Activated T-helper 2 cell treated with anti-CD3 and anti-CD28 coated beads, Interferon-gamma antibody, Interleukin-2, Interleukin-4, amounts not matched to agents 10 μg/mL and 5 μg/mL and 100 μg/mL, durations not matched to agents 14 hours and 24 hours and 36 hours (primary cell): ENCODE measurements around the gene ZMAT3. TPM values are rescaled to one million over a fixed set of nuclear protein-coding genes. Genes with fewer than 3 reads are reported as not detected.
"Not testable (repeated sequence)": the region's sequence is repeated elsewhere in the genome, so short reads cannot be mapped to it uniquely, and the experiment has no call there.

ENCODE experiments used
- DNase-seq: peaks from one replicate; pipeline ENCODE4 v3.0.0; 2021; ENCODE audit warnings: low spot score
- H3K27ac Mint-ChIP-seq: one replicate; pipeline ENCODE4 v1.8.0; 2021; ENCODE audit warnings: mixed read lengths
- H3K27me3 Mint-ChIP-seq: one replicate; pipeline ENCODE4 v1.8.0; 2021; ENCODE audit warnings: low read depth, mixed read lengths
- H3K36me3 Mint-ChIP-seq: one replicate; pipeline ENCODE4 v1.8.0; 2021; ENCODE audit warnings: low read depth, mixed read lengths
- H3K4me1 Mint-ChIP-seq: one replicate; pipeline ENCODE4 v1.8.0; 2021; ENCODE audit warnings: low read depth, mixed read lengths
- H3K4me3 Mint-ChIP-seq: one replicate; pipeline ENCODE4 v1.8.0; 2021; ENCODE audit warnings: low read depth, mild to moderate bottlenecking, moderate library complexity, mixed read lengths
- H3K9me3 Mint-ChIP-seq: one replicate; pipeline ENCODE4 v1.8.0; 2021; ENCODE audit warnings: mixed read lengths
- intact Hi-C: fragments of 100-400 bp; cut with micrococcal nuclease; formaldehyde crosslinking; loops from one replicate; pipeline ENCODE4 v1.15.1; 2023
- total RNA-seq: library from RNA; stranded (reverse); gene quantifications from 2 replicates; pipeline ENCODE4 v1.2.3, GENCODE V29; 2022

The ZMAT3 gene
- total RNA-seq, 1 donor from 2014 or later = 8.9 TPM

DNA sequence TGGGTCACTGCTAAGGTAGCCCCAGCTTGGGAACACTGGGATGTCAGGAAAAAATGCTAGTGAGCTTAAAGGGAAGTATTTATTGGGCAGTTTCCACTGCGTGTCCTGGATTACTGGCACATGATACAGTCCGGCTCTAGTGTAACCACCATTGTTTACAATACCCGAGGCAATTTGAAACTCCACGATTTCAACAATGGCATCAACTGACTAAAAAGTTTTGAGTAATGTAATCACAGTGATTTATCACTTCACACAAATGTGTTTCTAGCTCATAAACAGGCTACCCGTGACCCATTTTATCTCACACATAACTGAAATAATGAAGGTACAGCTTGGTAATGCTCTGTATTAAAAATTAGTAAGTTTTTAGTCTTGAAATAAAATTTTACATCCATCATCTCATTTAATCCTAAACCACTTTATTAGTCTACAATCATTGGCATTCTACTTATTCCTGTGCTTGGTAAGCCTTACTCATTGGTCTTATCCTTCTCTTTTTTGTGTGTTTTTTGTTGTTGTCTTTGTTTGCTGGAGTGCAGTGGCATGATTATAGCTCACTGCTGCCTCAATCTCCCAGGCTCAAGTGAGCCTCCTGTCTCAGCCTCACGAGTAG, 7.6 kb downstream of the ZMAT3 start:
- H3K27ac Mint-ChIP-seq = no peak overlapping the region

DNA sequence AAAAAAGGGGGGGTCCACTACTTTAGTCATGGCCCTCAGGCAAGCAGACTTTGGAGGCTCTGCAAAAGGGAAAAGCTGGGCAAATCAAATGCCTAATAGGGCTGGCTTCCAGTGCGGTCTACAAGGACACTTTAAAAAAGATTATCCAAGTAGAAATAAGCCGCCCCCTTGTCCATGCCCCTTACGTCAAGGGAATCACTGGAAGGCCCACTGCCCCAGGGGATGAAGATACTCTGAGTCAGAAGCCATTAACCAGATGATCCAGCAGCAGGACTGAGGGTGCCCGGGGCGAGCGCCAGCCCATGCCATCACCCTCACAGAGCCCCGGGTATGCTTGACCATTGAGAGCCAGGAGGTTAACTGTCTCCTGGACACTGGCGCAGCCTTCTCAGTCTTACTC, 15.3 kb downstream of the ZMAT3 start:
- no peak overlapping the region for H3K27ac Mint-ChIP-seq
- peaks cover 5% of the 10 kb centered on the region for H3K4me1 Mint-ChIP-seq
- H3K36me3 Mint-ChIP-seq = peaks cover 37% of the 10 kb centered on the region
- no peaks in the 10 kb centered on the region for H3K9me3 Mint-ChIP-seq
- DNase-seq = no peak
- H3K27me3 Mint-ChIP-seq = no peaks in the 10 kb centered on the region
- no peak overlapping the region for H3K4me3 Mint-ChIP-seq
- intact Hi-C loops = no loop called here

More for the DNA sequence above, 7.6 kb downstream of the ZMAT3 start:
- Mint-ChIP-seq H3K27me3 (no peaks in the 10 kb centered on the region), H3K36me3 (peaks cover 46% of the 10 kb centered on the region), H3K4me3 (no peak overlapping the region), H3K4me1 (peaks cover 10% of the 10 kb centered on the region), H3K9me3 (no peaks in the 10 kb centered on the region)
- intact Hi-C loops = no loop called here
- no peak for DNase-seq

DNA sequence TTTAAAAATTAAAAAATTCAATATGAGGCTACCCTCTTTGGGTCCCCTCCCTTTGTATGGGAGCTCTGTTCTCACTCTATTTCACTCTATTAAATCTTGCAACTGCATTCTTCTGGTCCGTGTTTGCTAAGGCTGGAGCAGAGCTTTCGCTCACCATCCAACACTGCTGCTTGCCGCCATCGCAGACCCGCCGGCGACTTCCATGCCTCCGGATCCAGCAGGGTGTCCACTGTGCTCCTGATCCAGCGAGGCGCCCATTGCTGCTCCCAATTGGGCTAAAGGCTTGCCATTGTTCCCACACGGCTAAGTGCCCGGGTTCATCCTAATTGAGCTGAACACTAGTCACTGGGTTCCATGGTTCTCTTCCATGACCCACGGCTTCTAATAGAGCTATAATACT, 17.0 kb downstream of the ZMAT3 start:
- H3K27me3 Mint-ChIP-seq, DNase-seq, intact Hi-C loops, H3K27ac Mint-ChIP-seq, H3K4me3 Mint-ChIP-seq, H3K9me3 Mint-ChIP-seq, H3K4me1 Mint-ChIP-seq: not testable (repeated sequence)
- peaks cover 34% of the 10 kb centered on the region for H3K36me3 Mint-ChIP-seq

DNA sequence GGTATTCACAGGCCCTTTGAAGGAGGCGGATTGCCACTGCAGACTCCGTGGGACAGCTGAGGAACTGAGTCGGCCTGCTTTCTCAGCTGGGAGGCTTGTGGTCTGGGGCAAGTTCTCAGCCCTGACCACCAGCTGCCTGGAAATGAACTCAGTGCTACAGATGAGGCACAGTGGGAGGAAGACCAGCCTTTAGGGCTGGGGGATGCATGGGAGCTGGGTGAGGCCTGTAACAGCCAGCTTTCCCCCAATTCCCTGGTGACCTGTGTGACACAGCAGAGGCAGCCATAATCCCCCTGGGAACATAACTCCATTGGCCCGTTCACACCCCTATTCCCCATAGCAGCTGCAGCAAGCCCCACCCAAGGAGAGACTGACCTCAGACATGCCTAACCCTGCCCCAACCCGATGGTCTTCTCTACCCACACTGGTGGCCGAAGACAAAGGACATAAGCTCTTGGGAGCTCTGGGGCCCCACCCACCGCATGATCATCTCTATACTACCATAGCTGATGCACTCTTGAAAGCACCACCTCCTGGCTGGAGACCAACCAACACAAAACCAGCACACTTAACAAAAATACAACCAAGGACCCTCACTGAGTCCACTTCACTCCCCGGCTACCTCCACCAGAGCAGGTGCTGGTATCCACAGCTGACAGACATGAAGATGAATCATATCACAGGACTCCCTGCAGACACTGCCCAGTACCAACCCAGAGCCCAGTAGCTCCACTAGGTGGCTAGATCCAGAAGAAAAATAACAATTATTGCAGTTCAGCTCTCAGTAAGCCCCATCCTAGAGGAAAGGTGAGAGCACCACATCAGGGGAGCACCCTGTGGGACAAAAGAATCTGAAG, 24.9 kb downstream of the ZMAT3 start:
- H3K9me3 Mint-ChIP-seq = peaks cover 11% of the 10 kb centered on the region

DNA sequence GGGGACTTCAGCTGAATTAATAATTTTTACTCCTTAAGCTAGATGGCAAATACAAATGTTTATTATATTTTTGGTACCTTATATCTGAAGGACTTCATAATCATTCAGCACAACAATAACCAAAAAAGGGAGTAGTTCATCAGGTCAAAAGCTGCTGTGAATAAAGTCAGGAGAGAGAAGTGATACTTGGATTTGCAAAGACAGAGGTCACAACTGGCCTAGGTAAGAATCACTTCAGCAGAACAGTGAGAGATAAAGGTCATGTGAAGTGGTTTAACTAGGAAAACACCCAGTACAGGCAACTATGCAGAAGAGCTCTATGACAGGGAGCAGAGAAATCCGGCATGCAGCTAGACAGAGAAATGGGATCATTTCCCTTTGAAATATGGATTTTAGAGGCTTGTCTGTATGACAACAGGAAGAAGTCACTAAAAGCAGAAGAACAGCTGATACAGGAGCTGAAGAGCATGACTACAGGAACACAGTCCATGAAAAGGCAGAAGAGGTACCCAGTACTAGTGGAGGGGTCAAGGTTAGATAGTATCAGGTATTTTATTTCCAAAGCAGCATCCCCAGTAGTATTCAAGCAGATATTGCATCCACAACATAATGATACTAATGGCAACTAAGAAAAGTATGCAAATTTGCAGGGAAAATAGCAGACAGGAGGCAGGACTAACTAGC, 25.7 kb downstream of the ZMAT3 start:
- peaks cover 20% of the 10 kb centered on the region for H3K4me1 Mint-ChIP-seq
- peak overlapping the region; percentile 17 for H3K27ac Mint-ChIP-seq
- intact Hi-C loops = no loop called here
- H3K27me3 Mint-ChIP-seq = no peaks in the 10 kb centered on the region
- peaks cover 15% of the 10 kb centered on the region for H3K9me3 Mint-ChIP-seq
- no peak for DNase-seq
- no peak overlapping the region for H3K4me3 Mint-ChIP-seq
- H3K36me3 Mint-ChIP-seq = peaks cover 38% of the 10 kb centered on the region

More for the DNA sequence above, 24.9 kb downstream of the ZMAT3 start:
- no peak for DNase-seq
- Mint-ChIP-seq H3K36me3 (peaks cover 35% of the 10 kb centered on the region), H3K4me3 (no peak overlapping the region), H3K4me1 (peaks cover 20% of the 10 kb centered on the region), H3K27me3 (no peaks in the 10 kb centered on the region), H3K27ac (no peak overlapping the region)
- intact Hi-C loops = no loop called here

DNA sequence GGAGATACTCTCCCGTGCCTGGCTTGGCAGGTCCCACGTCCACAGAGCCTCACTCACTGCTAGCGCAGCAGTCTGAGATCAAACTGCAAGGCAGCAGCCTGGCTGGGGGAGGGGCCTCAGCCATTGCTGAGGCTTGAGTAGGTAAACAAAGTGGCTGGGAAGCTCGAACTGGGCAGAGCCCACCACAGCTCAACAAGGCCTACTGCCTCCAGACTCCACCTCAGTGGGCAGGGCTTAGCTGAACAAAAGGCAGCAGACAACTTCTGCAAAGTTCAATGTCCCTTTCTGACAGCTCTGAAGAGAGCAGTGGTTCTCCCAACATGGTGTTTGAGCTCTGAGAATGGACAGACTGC, 32.7 kb downstream of the ZMAT3 start:
- not testable (repeated sequence) for DNase-seq, H3K4me1 Mint-ChIP-seq, H3K9me3 Mint-ChIP-seq, H3K27me3 Mint-ChIP-seq, H3K4me3 Mint-ChIP-seq, H3K27ac Mint-ChIP-seq
- intact Hi-C loops = loop anchor here (5.0 kb wide), 1 partner anchor 33 kb away; the partner anchor contains the start of gene ZMAT3
- peaks cover 35% of the 10 kb centered on the region for H3K36me3 Mint-ChIP-seq

DNA sequence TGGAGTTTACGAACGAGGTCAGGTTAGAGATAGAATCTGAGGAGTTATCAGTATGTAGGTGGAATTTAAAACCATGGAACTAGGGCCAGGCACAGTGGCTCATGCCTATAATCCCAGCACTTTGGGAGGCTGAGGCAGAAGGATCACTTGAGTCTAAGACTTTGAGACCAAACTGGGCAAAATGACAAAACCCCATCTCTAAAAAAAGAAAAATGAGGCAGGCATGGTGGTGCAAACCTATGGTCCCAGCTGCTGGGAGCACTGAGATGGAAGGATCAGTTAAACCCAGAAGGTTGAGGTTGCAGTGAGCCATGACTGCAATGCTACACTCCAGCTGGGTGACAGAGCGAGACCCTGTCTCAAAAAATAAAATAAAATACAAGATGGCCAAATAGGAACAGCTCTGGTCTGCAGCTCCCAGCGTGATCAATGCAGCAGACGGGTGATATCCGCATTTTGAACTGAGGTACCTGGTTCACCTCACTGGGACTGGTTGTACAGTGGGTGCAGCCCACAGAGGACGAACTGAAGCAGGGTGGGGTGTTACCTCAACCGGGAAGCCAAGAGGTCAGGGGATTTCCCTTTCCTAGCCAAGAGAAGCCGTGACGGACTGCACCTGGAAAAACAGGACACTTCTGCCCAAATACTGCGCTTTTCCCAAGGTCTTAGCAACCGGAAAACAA, 33.3 kb downstream of the ZMAT3 start:
- DNase-seq = no peak
- Mint-ChIP-seq H3K27me3 (no peaks in the 10 kb centered on the region), H3K36me3 (peaks cover 30% of the 10 kb centered on the region), H3K9me3 (peaks cover 4% of the 10 kb centered on the region), H3K27ac (peak overlapping the region; percentile 17), H3K4me1 (peaks cover 2% of the 10 kb centered on the region), H3K4me3 (peak overlapping the region; percentile 62)
- intact Hi-C loops = loop anchor here (5.0 kb wide), 1 partner anchor 34 kb away; the partner anchor contains the start of gene ZMAT3

DNA sequence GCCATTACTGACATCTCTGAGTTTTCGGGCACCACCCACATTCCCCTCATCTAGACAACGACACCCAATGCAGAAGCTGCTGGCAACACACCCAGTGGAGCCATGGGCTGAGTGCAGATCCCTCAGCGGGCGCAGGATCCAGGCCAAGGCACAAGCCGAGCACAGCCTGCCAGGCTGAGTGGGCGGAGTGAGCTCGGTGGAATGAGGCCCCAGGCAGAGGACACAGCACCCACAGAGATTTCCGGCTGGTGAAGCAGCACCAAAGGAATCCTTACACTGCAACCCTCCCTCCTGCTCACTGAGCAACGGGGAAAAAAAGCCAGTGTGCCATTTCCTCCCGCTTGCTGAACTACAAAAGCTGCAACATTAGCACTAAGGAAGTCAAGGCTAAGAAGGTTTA, 34.3 kb downstream of the ZMAT3 start:
- Mint-ChIP-seq H3K4me3 (peak overlapping the region; percentile 62), H3K36me3 (peaks cover 22% of the 10 kb centered on the region), H3K4me1 (peaks cover 2% of the 10 kb centered on the region), H3K27ac (peak overlapping the region; percentile 17), H3K27me3 (no peaks in the 10 kb centered on the region), H3K9me3 (peaks cover 4% of the 10 kb centered on the region)
- intact Hi-C loops = loop anchor here (2.0 to 5.0 kb wide), 2 partner anchors 17 to 35 kb away; partner anchors contain the start of gene ZMAT3
- DNase-seq = peak; percentile 40

DNA sequence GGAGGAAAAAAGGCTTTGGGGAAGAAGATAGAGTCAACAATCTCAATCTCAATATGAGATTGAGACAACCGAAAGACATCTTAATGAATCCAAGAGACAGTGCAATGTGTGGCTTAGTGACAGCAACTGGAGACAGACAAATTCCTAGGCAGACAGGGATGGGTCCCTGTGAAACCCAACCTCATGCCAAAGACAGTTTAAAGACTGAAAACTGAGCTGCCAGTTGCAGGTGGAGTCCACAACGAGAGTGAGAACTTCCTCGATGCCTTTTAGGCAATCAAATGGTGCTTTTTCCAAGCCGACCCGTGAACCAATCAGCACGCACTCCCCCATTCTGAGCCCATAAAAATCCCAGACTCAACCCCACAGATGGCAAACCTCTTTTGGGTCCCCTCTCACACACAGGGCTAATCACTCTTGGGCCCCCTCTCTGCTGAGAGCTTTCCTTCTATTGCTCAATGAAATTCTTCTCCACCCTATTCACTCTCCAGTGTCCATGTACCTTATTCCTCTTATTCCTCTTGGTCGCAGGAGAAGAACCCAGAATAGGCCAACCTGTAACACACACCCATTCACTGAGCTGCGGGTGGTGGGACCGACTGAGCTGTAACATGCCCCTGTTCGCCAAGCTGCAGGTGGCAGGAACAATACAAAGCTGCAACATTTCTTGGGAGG, 34.8 kb downstream of the ZMAT3 start:
- intact Hi-C loops = loop anchor here (2.0 to 5.0 kb wide), 2 partner anchors 16 to 36 kb away; partner anchors contain the start of gene ZMAT3
- H3K9me3 Mint-ChIP-seq = peaks cover 4% of the 10 kb centered on the region

DNA sequence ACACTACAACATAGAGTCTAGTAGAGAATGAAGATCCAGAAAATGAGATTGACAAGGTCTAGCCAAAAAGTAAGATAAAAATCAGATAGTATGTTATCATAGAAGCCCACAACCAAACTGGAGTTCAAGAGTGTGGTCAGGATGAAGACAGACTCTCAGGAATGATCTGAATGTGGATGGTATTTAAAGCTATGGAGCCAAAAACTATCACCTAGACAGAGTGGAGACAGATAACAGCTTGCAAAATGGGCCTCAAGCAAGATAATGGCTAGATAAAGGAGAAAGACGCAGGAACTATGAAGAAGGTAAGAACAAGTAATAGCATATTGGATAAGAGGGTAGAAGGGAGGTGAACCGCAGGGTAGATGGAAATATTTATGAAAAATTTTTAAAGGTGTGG, 35.4 kb downstream of the ZMAT3 start:
- H3K4me1 Mint-ChIP-seq = peaks cover 2% of the 10 kb centered on the region
- H3K27me3 Mint-ChIP-seq = no peaks in the 10 kb centered on the region
- H3K4me3 Mint-ChIP-seq = no peak overlapping the region
- H3K9me3 Mint-ChIP-seq = no peaks in the 10 kb centered on the region
- peaks cover 18% of the 10 kb centered on the region for H3K36me3 Mint-ChIP-seq
- intact Hi-C loops = loop anchor here (2.0 to 5.0 kb wide), 2 partner anchors 15 to 36 kb away; partner anchors contain the start of gene ZMAT3
- no peak for DNase-seq
- no peak overlapping the region for H3K27ac Mint-ChIP-seq

More for the DNA sequence above, 34.8 kb downstream of the ZMAT3 start:
- H3K27ac Mint-ChIP-seq = no peak overlapping the region
- no peaks in the 10 kb centered on the region for H3K27me3 Mint-ChIP-seq
- H3K4me3 Mint-ChIP-seq = no peak overlapping the region
- DNase-seq = no peak
- peaks cover 2% of the 10 kb centered on the region for H3K4me1 Mint-ChIP-seq
- peaks cover 22% of the 10 kb centered on the region for H3K36me3 Mint-ChIP-seq

DNA sequence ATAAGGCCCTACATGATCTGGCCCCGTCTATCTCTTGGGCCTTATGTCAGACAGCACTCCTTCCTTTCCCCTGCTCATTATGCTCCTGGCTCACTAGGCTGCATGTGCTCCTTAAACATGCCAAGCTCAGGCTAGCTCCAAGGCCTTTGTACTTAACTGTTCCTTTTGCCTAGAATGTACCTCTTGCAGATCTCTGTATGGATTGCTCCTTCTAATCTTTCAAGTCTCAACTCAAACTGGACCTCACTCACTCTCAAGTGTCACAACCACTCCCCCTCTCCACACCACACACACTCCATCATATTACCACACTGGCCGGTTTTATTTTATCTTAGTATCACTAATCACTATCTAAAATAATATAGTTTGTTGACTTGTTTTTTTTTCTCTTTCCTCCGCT, 36.4 kb downstream of the ZMAT3 start:
- Mint-ChIP-seq H3K27ac (no peak overlapping the region), H3K4me3 (no peak overlapping the region), H3K36me3 (peaks cover 14% of the 10 kb centered on the region), H3K9me3 (no peaks in the 10 kb centered on the region), H3K27me3 (no peaks in the 10 kb centered on the region), H3K4me1 (peaks cover 2% of the 10 kb centered on the region)
- intact Hi-C loops = loop anchor here (5.0 kb wide), 1 partner anchor 37 kb away; the partner anchor contains the start of gene ZMAT3
- no peak for DNase-seq

DNA sequence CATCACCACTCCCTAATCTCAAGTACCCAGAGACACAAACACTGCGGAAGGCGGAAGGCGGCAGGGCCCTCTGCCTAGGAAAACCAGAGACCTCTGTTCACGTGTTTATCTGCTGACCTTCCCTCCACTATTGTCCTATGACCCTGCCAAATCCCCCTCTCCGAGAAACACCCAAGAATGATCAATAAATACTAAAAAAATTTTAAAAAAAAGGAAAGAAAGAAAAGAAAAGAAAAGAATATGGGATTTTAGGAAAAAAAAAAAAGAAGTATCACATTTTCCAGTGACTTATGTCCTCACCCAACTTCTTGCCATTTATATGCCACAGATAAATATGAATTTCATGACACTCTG, 38.3 kb downstream of the ZMAT3 start:
- H3K27ac Mint-ChIP-seq, H3K36me3 Mint-ChIP-seq, H3K4me3 Mint-ChIP-seq, intact Hi-C loops, H3K27me3 Mint-ChIP-seq, H3K9me3 Mint-ChIP-seq, H3K4me1 Mint-ChIP-seq, DNase-seq: not testable (repeated sequence)
